CD8-positive, alpha-beta memory T cell (primary cell): Measurements from ENCODE around the gene PSTPIP1. TPM values are rescaled to one million over a fixed set of nuclear protein-coding genes. Genes with fewer than 3 reads are reported as not detected.
A peak's percentile ranks its signal among the peaks of the same experiment; 100 is the strongest.

Source experiments
- CTCF ChIA-PET: fragments of 350-600 bp; sonication (Branson Sonifier 250); formaldehyde crosslinking; loops from one replicate; lab custom pipeline; 2021; ENCODE audit warnings: antibody characterized with exemption; lab: Charles Lee
- POLR2A ChIA-PET: fragments of 350-600 bp; sonication (Branson Sonifier 250); formaldehyde crosslinking; loops from one replicate; lab custom pipeline; 2021; ENCODE audit warnings: antibody characterized with exemption; lab: Charles Lee
- DNase-seq, 5 donors: peaks; one replicate each; pipeline versions ENCODE4 v3.0.0 to v3.0.0-alpha.2; 2020 to 2022; ENCODE audit warnings: mixed read lengths in 1 of 5
- H3K27ac ChIP-seq: one replicate; pipeline ENCODE4 v1.7.0; 2013; ENCODE audit warnings: low read depth, mild to moderate bottlenecking, low read length, moderate library complexity
- H3K27me3 ChIP-seq: 2 replicates; pipeline ENCODE4 v1.7.0; 2013; ENCODE audit warnings: low read length, mild to moderate bottlenecking; ENCODE audit not compliant: insufficient read depth, poor library complexity, severe bottlenecking
- H3K36me3 ChIP-seq: 2 replicates; pipeline ENCODE4 v1.7.0; 2013; ENCODE audit warnings: mild to moderate bottlenecking, low read length, moderate library complexity; ENCODE audit not compliant: insufficient read depth
- H3K4me1 ChIP-seq: 2 replicates; pipeline ENCODE4 v1.7.0; 2013; ENCODE audit warnings: mild to moderate bottlenecking, low read length, moderate library complexity; ENCODE audit not compliant: insufficient read depth
- H3K4me3 ChIP-seq: 2 replicates; pipeline ENCODE4 v1.7.0; 2013; ENCODE audit warnings: mild to moderate bottlenecking, low read length
- H3K9me3 ChIP-seq: 2 replicates; pipeline ENCODE4 v1.7.0; 2013; ENCODE audit warnings: mild to moderate bottlenecking, low read length
- H3K27ac Mint-ChIP-seq, 8 donors: one replicate each; pipeline ENCODE4 v1.8.0; 2020 to 2021; ENCODE audit warnings: mixed read lengths in 8 of 8, mild to moderate bottlenecking in 6 of 8, inconsistent platforms in 3 of 8, moderate library complexity in 3 of 8
- H3K27me3 Mint-ChIP-seq, 2 donors: one replicate each; pipeline ENCODE4 v1.8.0; 2020 to 2021; ENCODE audit warnings: mixed read lengths in 2 of 2, mild to moderate bottlenecking in 1 of 2, moderate library complexity in 1 of 2
- H3K36me3 Mint-ChIP-seq, 3 donors: one replicate each; pipeline ENCODE4 v1.8.0; 2020 to 2021; ENCODE audit warnings: mixed read lengths in 3 of 3, inconsistent platforms in 1 of 3, mild to moderate bottlenecking in 1 of 3
- H3K4me1 Mint-ChIP-seq, 3 donors: one replicate each; pipeline ENCODE4 v1.8.0; 2020 to 2021; ENCODE audit warnings: mixed read lengths in 3 of 3, inconsistent platforms in 1 of 3, mild to moderate bottlenecking in 1 of 3
- H3K4me3 Mint-ChIP-seq, 7 donors: one replicate each; pipeline ENCODE4 v1.8.0; 2020 to 2021; ENCODE audit warnings: mixed read lengths in 7 of 7, mild to moderate bottlenecking in 6 of 7, moderate library complexity in 4 of 7, inconsistent platforms in 2 of 7
- H3K9me3 Mint-ChIP-seq, 5 donors: one replicate each; pipeline ENCODE4 v1.8.0; 2020 to 2022; ENCODE audit warnings: mixed read lengths in 5 of 5, mild to moderate bottlenecking in 3 of 5, moderate library complexity in 2 of 5, inconsistent platforms in 1 of 5
- polyA plus RNA-seq: library from polyadenylated mRNA; unstranded; fragments of 300-500 nt; fragmentation: Illumina TruSeq; gene quantifications from one replicate; pipeline ENCODE4 v1.2.3, GENCODE V29; 2021
- total RNA-seq, 2 experiments: library from RNA; stranded (reverse); gene quantifications; one replicate each; pipeline ENCODE4 v1.2.3, GENCODE V29; 2021

Gene PSTPIP1
- total and polyA plus RNA-seq, 3 experiments from 2014 or later = 83.1 to 127 (median 123) TPM

DNA sequence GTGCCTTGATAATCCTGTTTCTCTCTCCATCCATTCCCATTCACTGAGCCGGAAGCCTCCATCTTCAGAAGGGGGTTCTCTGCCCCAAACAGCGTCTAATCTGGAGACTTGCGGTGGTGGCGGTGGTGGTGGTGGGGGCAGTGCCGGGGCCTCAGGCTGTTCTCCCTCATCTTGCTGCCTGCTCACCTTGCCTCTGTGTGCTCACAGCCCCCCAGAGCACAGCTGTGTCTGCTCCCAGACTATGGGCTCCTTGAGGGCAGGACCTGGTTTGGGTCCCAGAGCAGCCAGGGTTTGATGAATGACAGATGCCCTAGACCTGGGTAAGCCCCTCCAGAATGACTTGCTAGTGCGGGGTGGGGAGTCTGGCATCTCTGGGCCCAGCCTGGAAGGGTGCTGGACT lies 430 bp upstream of the PSTPIP1 start:
- POLR2A ChIA-PET = interaction anchor here (0.5 to 8.0 kb wide), 7 partner anchors 12 to 657 kb away, joined by 3 to 97 read pairs (median 7); partner anchors contain the start of gene RCN2
- Mint-ChIP-seq H3K27me3 (no peaks in the 10 kb centered on the region), H3K4me1 (peaks cover 56 to 72% (median 56%) of the 10 kb centered on the region in 3 donors), H3K36me3 (peaks cover 0 to 35% (median 2%) of the 10 kb centered on the region in 3 donors), H3K27ac (peak overlapping the region; percentile 86 to 100 (median 97)), H3K4me3 (peak overlapping the region; percentile 81 to 99 (median 97)), H3K9me3 (no peaks in the 10 kb centered on the region)
- Histone ChIP-seq H3K4me3 (peak overlapping the region; percentile 92), H3K36me3 (peaks cover under 1% of the 10 kb centered on the region), H3K27me3 (no peaks in the 10 kb centered on the region), H3K27ac (peak overlapping the region; percentile 57), H3K4me1 (peaks cover 54% of the 10 kb centered on the region), H3K9me3 (no peaks in the 10 kb centered on the region)
- CTCF ChIA-PET = interaction anchor here (0.9 to 6.8 kb wide), 10 partner anchors 9 to 29 kb away, joined by 3 to 63 read pairs (median 9); no protein-coding TSS in a partner anchor
- DNase-seq = no peak

DNA sequence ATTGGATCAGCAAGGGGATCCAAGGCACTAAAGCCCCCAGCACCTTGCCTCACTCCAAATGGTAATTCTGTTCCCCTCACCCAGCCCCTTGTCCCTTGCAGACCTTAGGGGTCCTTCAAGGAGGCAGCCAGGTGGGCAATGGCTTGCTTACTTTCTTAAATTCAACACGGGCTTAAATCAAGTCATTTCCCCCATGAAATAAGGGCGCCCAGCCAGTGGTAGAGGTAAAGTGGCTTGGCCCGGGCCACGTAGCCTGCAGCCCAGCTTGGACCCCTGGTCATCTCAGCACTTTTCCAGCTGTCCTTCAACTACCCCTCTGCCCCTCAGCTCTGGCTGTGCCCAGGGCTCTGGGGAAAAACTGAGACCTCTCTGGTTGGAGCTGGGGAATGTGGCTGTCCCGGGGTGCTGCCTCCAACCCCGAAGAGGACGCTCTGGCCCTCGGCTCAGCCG lies 1.2 kb downstream of the PSTPIP1 start:
- Mint-ChIP-seq H3K27me3 (no peaks in the 10 kb centered on the region), H3K4me1 (peaks cover 60 to 78% (median 72%) of the 10 kb centered on the region in 3 donors), H3K4me3 (peak overlapping the region; percentile 81 to 99 (median 97)), H3K27ac (peak overlapping the region; percentile 86 to 100 (median 97)), H3K36me3 (peaks cover 0 to 48% (median 7%) of the 10 kb centered on the region in 3 donors), H3K9me3 (no peaks in the 10 kb centered on the region)
- ChIA-PET CTCF (interaction anchor here (1.0 to 6.8 kb wide), 13 partner anchors 11 to 39 kb away, joined by 3 to 63 read pairs (median 6); no protein-coding TSS in a partner anchor), POLR2A (interaction anchor here (0.5 to 8.0 kb wide), 7 partner anchors 8 to 414 kb away, joined by 3 to 97 read pairs (median 4); partner anchors contain the start of genes RCN2 and TSPAN3)
- peak overlapping the region; percentile 57 for H3K27ac ChIP-seq
- no peaks in the 10 kb centered on the region for H3K9me3 ChIP-seq
- peaks cover 70% of the 10 kb centered on the region for H3K4me1 ChIP-seq
- peaks cover 6% of the 10 kb centered on the region for H3K36me3 ChIP-seq
- peak in 1 of 5 donors; percentile 17 for DNase-seq
- H3K4me3 ChIP-seq = peak overlapping the region; percentile 92
- H3K27me3 ChIP-seq = no peaks in the 10 kb centered on the region

DNA sequence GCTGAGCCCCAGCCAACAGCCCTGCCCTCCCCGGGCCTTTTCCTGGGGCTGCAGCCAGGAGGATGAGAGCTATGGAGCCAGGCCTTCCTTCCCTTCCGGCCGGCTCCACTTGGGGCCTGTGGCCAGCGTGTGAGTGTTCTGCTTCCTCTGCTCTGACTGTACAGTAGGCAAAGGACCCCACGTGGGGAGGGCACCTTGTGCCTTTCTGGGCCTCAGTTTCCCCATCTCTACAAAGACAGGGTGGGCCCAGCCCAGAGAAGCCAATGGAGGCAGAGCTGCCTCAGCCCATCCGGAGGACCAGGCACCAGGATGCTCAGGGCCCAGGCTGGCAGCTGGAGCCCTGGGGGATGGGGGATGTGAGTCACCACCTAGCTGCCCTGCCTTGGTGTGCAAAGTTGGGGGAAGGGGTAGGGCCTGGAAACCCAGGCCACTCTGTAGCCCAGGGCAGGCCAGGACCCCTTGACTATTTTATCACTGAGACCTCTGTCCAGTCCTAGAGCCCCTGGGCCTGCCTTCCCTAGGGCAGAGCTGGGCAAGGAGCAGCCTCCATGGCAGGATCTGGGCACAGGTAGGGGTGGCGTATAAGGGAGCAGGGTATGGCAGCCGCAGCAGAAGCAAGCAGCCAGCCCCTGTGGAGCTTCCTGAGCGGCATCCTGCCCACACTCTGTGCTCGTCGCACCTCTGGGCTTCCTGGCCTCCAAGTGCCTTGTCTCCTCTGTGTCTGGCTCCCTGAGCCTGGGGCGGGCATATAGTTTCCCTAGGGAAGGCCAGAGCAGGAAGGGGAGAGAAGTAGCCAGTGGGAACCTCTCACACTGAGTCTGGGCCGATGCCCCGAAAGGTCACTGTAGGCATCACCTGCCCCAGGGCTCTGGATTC lies 1.8 kb downstream of the PSTPIP1 start:
- peak in 4 of 5 donors; percentile 45 to 71 (median 48) for DNase-seq
- H3K36me3 Mint-ChIP-seq = peaks cover 0 to 54% (median 7%) of the 10 kb centered on the region in 3 donors
- Histone ChIP-seq H3K36me3 (peaks cover 6% of the 10 kb centered on the region), H3K27me3 (no peaks in the 10 kb centered on the region), H3K27ac (peak overlapping the region; percentile 57), H3K4me1 (peaks cover 77% of the 10 kb centered on the region), H3K4me3 (peak overlapping the region; percentile 92), H3K9me3 (no peaks in the 10 kb centered on the region)
- CTCF ChIA-PET = interaction anchor here (1.0 to 6.8 kb wide), 11 partner anchors 14 to 38 kb away, joined by 3 to 63 read pairs (median 6); no protein-coding TSS in a partner anchor
- no peaks in the 10 kb centered on the region for H3K27me3 Mint-ChIP-seq
- peaks cover 67 to 85% (median 79%) of the 10 kb centered on the region in 3 donors for H3K4me1 Mint-ChIP-seq
- H3K9me3 Mint-ChIP-seq = no peaks in the 10 kb centered on the region
- peak overlapping the region; percentile 81 to 99 (median 97) for H3K4me3 Mint-ChIP-seq
- POLR2A ChIA-PET = interaction anchor here (0.6 to 8.0 kb wide), 4 partner anchors 8 to 27 kb away, joined by 3 to 97 read pairs (median 21); no protein-coding TSS in a partner anchor
- H3K27ac Mint-ChIP-seq = peak overlapping the region; percentile 86 to 99 (median 96)

- H3K36me3 Mint-ChIP-seq = peaks cover 0 to 65% (median 12%) of the 10 kb centered on the region in 3 donors
- no peaks in the 10 kb centered on the region for H3K9me3 Mint-ChIP-seq
- ChIA-PET CTCF (interaction anchor here (1.0 to 6.8 kb wide), 8 partner anchors 15 to 67 kb away, joined by 3 to 63 read pairs (median 4); partner anchors contain the start of gene RCN2), POLR2A (interaction anchor here (0.7 to 8.0 kb wide), 6 partner anchors 10 to 420 kb away, joined by 3 to 97 read pairs (median 3); no protein-coding TSS in a partner anchor)
- peak overlapping the region; percentile 81 to 99 (median 97) for H3K4me3 Mint-ChIP-seq
- H3K27me3 Mint-ChIP-seq = no peaks in the 10 kb centered on the region
- Histone ChIP-seq H3K27me3 (no peaks in the 10 kb centered on the region), H3K4me3 (peak overlapping the region; percentile 32), H3K27ac (no peak overlapping the region), H3K9me3 (no peaks in the 10 kb centered on the region), H3K36me3 (peaks cover 6% of the 10 kb centered on the region), H3K4me1 (peaks cover 90% of the 10 kb centered on the region)
- H3K4me1 Mint-ChIP-seq = peaks cover 77 to 86% (median 81%) of the 10 kb centered on the region in 3 donors
- peak overlapping the region; percentile 83 to 99 (median 94) for H3K27ac Mint-ChIP-seq
- peak in 1 of 5 donors; percentile 50 for DNase-seq
These were observed 3.8 kb downstream of the PSTPIP1 start for GRCh38 chr15:76998663-76999285.

DNA sequence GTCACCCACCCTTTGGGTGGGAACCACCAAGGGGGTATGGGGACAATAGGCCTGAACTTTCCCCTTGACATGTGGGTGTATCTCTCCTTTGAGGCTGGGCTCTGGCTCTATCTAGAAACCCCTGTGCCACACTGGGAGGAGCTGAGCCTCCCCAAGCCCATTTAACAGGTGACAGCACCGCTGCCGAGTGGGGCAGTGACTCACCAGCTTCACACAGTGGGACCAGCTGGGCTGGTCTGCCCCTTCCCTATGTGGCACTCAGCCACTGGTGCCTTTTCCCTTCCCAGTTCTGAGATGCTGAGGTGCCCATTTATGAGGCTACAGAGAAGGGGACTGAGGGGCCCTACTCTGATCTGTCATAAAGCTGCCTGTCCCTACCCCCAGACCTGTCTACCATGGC lies 5.1 kb downstream of the PSTPIP1 start:
- DNase-seq = peak in 1 of 5 donors; percentile 54
- Mint-ChIP-seq H3K9me3 (no peaks in the 10 kb centered on the region), H3K36me3 (peaks cover 5 to 70% (median 18%) of the 10 kb centered on the region in 3 donors), H3K27me3 (no peaks in the 10 kb centered on the region), H3K27ac (peak overlapping the region in 7 of 8 donors; percentile 63 to 99 (median 91)), H3K4me1 (peaks cover 77 to 86% (median 81%) of the 10 kb centered on the region in 3 donors), H3K4me3 (peak overlapping the region; percentile 46 to 99 (median 67))
- H3K9me3 ChIP-seq = no peaks in the 10 kb centered on the region
- ChIA-PET CTCF (interaction anchor here (1.9 to 6.8 kb wide), 2 partner anchors 13 to 27 kb away, joined by 4 to 52 read pairs; no protein-coding TSS in a partner anchor), POLR2A (interaction anchor here (8.0 kb wide), 1 partner anchor 15 kb away, joined by 97 read pairs; no protein-coding TSS in a partner anchor)
- H3K4me1 ChIP-seq = peaks cover 91% of the 10 kb centered on the region
- H3K27ac ChIP-seq = no peak overlapping the region
- no peaks in the 10 kb centered on the region for H3K27me3 ChIP-seq
- H3K4me3 ChIP-seq = no peak overlapping the region
- peaks cover 6% of the 10 kb centered on the region for H3K36me3 ChIP-seq

DNA sequence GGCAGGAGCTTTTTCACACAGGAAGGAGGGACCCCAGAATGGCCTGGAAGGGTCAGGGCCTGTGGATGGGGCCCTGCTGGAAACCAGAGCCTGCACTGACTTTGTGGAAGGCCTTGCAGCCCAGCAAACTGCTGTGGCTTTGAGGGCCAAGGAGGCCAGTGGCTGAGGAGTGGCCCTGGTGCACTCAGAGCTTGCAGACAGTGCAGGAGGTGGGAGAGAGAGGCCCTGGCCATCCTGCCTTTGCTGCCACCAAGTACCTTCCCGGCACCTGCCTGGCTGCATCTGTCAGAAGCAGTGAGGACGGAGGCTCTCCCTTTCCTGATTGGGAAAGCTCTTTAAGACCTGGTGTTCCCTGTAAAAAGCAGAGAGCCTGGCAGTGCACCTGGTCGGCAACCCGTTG lies 6.4 kb downstream of the PSTPIP1 start:
- peaks cover 5 to 68% (median 18%) of the 10 kb centered on the region in 3 donors for H3K36me3 Mint-ChIP-seq
- H3K9me3 Mint-ChIP-seq = no peaks in the 10 kb centered on the region
- no peaks in the 10 kb centered on the region for H3K27me3 Mint-ChIP-seq
- Histone ChIP-seq H3K9me3 (no peaks in the 10 kb centered on the region), H3K27me3 (no peaks in the 10 kb centered on the region), H3K4me3 (no peak overlapping the region), H3K36me3 (peaks cover 6% of the 10 kb centered on the region), H3K4me1 (peaks cover 98% of the 10 kb centered on the region), H3K27ac (no peak overlapping the region)
- ChIA-PET POLR2A (interaction anchor here (0.7 to 8.0 kb wide), 2 partner anchors 14 to 70 kb away, joined by 3 to 97 read pairs; no protein-coding TSS in a partner anchor), CTCF (interaction anchor here (1.1 to 1.9 kb wide), 4 partner anchors 12 to 28 kb away, joined by 3 to 4 read pairs (median 4); no protein-coding TSS in a partner anchor)
- H3K4me1 Mint-ChIP-seq = peaks cover 87 to 95% (median 93%) of the 10 kb centered on the region in 3 donors
- DNase-seq = peak in 1 of 5 donors; percentile 22
- H3K27ac Mint-ChIP-seq = peak overlapping the region; percentile 77 to 96 (median 90)
- H3K4me3 Mint-ChIP-seq = peak overlapping the region; percentile 42 to 91 (median 71)

- ChIA-PET CTCF (interaction anchor here (1.2 to 1.9 kb wide), 3 partner anchors 21 to 28 kb away, joined by 3 to 4 read pairs (median 4); no protein-coding TSS in a partner anchor), POLR2A (interaction anchor here (0.7 kb wide), 1 partner anchor 71 kb away, joined by 3 read pairs; no protein-coding TSS in a partner anchor)
- Mint-ChIP-seq H3K27ac (peak overlapping the region; percentile 86 to 99 (median 94)), H3K4me3 (peak overlapping the region; percentile 62 to 91 (median 86)), H3K9me3 (no peaks in the 10 kb centered on the region), H3K4me1 (peaks cover 91 to 100% (median 99%) of the 10 kb centered on the region in 3 donors), H3K27me3 (no peaks in the 10 kb centered on the region), H3K36me3 (peaks cover 5 to 70% (median 18%) of the 10 kb centered on the region in 3 donors)
- Histone ChIP-seq H3K27me3 (no peaks in the 10 kb centered on the region), H3K27ac (no peak overlapping the region), H3K9me3 (no peaks in the 10 kb centered on the region), H3K4me1 (peaks cover 98% of the 10 kb centered on the region), H3K4me3 (peak overlapping the region; percentile 47), H3K36me3 (peaks cover 6% of the 10 kb centered on the region)
- DNase-seq = no peak
These were observed 7.0 kb downstream of the PSTPIP1 start for GRCh38 chr15:77001966-77002365.
